B cell (primary cell): Measurements from ENCODE around the gene NAA80.

Experiments
- CTCF ChIP-seq: fragments of 200-600 bp; IDR thresholded peaks from one replicate; pipeline ENCODE4 v1.8.0; 2022; ENCODE audit warnings: antibody characterized with exemption, mild to moderate bottlenecking
- EZH2 ChIP-seq: IDR thresholded peaks from 2 replicates; pipeline ENCODE4 v1.6.1; 2012; ENCODE audit warnings: borderline replicate concordance, low read depth, mild to moderate bottlenecking, moderate library complexity, low read length; ENCODE audit not compliant: insufficient read depth, poor library complexity, severe bottlenecking

- TF ChIP-seq CTCF (no peak), EZH2 (no peak)
These were observed 41.0 kb downstream of the NAA80 start for GRCh38 chr3:50258029-50258680.
